KMS-11 (cell line): ENCODE data around the gene TMPRSS13.

Experiments
- H2AFZ ChIP-seq: fragments of 200-600 bp; sonication (generic); 2 replicates; pipeline ENCODE4 v1.6.1; 2016; ENCODE audit warnings: antibody characterized with exemption, mixed run types, low read depth
- H3K27ac ChIP-seq: fragments of 200-600 bp; sonication (generic); 2 replicates; pipeline ENCODE4 v1.6.1; 2016; ENCODE audit warnings: mild to moderate bottlenecking, mixed run types
- H3K27me3 ChIP-seq: fragments of 200-600 bp; sonication (generic); 2 replicates; pipeline ENCODE4 v1.6.1; 2017; ENCODE audit warnings: mild to moderate bottlenecking, low read depth, mixed run types, moderate library complexity; ENCODE audit not compliant: insufficient read depth
- H3K36me3 ChIP-seq: fragments of 200-600 bp; sonication (generic); 2 replicates; pipeline ENCODE4 v1.6.1; 2017; ENCODE audit warnings: mild to moderate bottlenecking, mixed run types; ENCODE audit not compliant: insufficient read depth
- H3K4me1 ChIP-seq: fragments of 200-600 bp; sonication (generic); 2 replicates; pipeline ENCODE4 v1.6.1; 2016; ENCODE audit warnings: mild to moderate bottlenecking, low read depth, mixed run types; ENCODE audit not compliant: poor library complexity, severe bottlenecking
- H3K4me2 ChIP-seq: fragments of 200-600 bp; sonication (generic); 2 replicates; pipeline ENCODE4 v1.7.0; 2016; ENCODE audit warnings: mild to moderate bottlenecking, mixed run types
- H3K4me3 ChIP-seq: fragments of 200-600 bp; sonication (generic); IDR thresholded peaks from 2 replicates; pipeline ENCODE4 v1.6.1; 2017; ENCODE audit warnings: low read depth, low read length, mixed read lengths; ENCODE audit not compliant: insufficient read depth
- H3K79me2 ChIP-seq: fragments of 200-600 bp; sonication (generic); 2 replicates; pipeline ENCODE4 v1.6.1; 2016; ENCODE audit warnings: low read depth, mixed run types; ENCODE audit not compliant: insufficient read depth
- H3K9ac ChIP-seq: fragments of 200-600 bp; sonication (generic); 2 replicates; pipeline ENCODE4 v1.6.1; 2016; ENCODE audit warnings: mild to moderate bottlenecking, mixed run types
- H4K20me1 ChIP-seq: fragments of 200-600 bp; sonication (generic); 2 replicates; pipeline ENCODE4 v1.6.1; 2016; ENCODE audit warnings: mild to moderate bottlenecking, mixed run types; ENCODE audit not compliant: insufficient read depth
- CTCF ChIP-seq: fragments of 200-600 bp; sonication (generic); conservative IDR thresholded peaks from 2 replicates; pipeline ENCODE4 v1.6.1; 2017; ENCODE audit warnings: low read depth, mild to moderate bottlenecking, antibody characterized with exemption, low read length, moderate library complexity, mixed read lengths

TMPRSS13 gene

GRCh38 chr11:117934526-117935307, 5.5 kb upstream of the TMPRSS13 start:
- H3K4me3 ChIP-seq, result no peak overlapping the region
- no peaks in the 10 kb centered on the region for H3K27me3 ChIP-seq
- H4K20me1 ChIP-seq, result no peaks in the 10 kb centered on the region
- no peak overlapping the region for H3K27ac ChIP-seq
- no peak overlapping the region for H3K9ac ChIP-seq
- H3K4me1 ChIP-seq, result no peaks in the 10 kb centered on the region
- H3K4me2 ChIP-seq, result no peak overlapping the region
- H3K36me3 ChIP-seq, result no peaks in the 10 kb centered on the region
- H2AFZ ChIP-seq, result no peak overlapping the region
- no peak for TF ChIP-seq CTCF
- H3K79me2 ChIP-seq, result no peaks in the 10 kb centered on the region

- Histone ChIP-seq H3K36me3 (no peaks in the 10 kb centered on the region), H3K4me2 (no peak overlapping the region), H3K9ac (no peak overlapping the region), H2AFZ (no peak overlapping the region), H3K4me3 (no peak overlapping the region), H4K20me1 (no peaks in the 10 kb centered on the region), H3K79me2 (no peaks in the 10 kb centered on the region), H3K4me1 (no peaks in the 10 kb centered on the region), H3K27ac (no peak overlapping the region), H3K27me3 (no peaks in the 10 kb centered on the region)
- TF ChIP-seq CTCF, result no peak
Measured at GRCh38 chr11:117933930-117934329, 4.7 kb upstream of the TMPRSS13 start.

- no peaks in the 10 kb centered on the region for H3K4me1 ChIP-seq
- no peaks in the 10 kb centered on the region for H4K20me1 ChIP-seq
- no peaks in the 10 kb centered on the region for H3K79me2 ChIP-seq
- H3K4me3 ChIP-seq, result no peak overlapping the region
- H3K9ac ChIP-seq, result no peak overlapping the region
- no peak overlapping the region for H3K27ac ChIP-seq
- H3K36me3 ChIP-seq, result no peaks in the 10 kb centered on the region
- no peaks in the 10 kb centered on the region for H3K27me3 ChIP-seq
- no peak overlapping the region for H3K4me2 ChIP-seq
- no peak overlapping the region for H2AFZ ChIP-seq
- no peak for TF ChIP-seq CTCF
Measured at GRCh38 chr11:117933475-117933874, 4.3 kb upstream of the TMPRSS13 start.

- Histone ChIP-seq H3K4me3 (no peak overlapping the region), H2AFZ (no peak overlapping the region), H3K27me3 (no peaks in the 10 kb centered on the region), H3K4me2 (no peak overlapping the region), H3K36me3 (no peaks in the 10 kb centered on the region), H3K4me1 (no peaks in the 10 kb centered on the region), H3K9ac (no peak overlapping the region), H3K79me2 (no peaks in the 10 kb centered on the region), H4K20me1 (no peaks in the 10 kb centered on the region), H3K27ac (no peak overlapping the region)
- no peak for TF ChIP-seq CTCF
Measured at GRCh38 chr11:117932947-117933346, 3.7 kb upstream of the TMPRSS13 start.
